Measurements from ENCODE around the gene UBC.

DNA sequence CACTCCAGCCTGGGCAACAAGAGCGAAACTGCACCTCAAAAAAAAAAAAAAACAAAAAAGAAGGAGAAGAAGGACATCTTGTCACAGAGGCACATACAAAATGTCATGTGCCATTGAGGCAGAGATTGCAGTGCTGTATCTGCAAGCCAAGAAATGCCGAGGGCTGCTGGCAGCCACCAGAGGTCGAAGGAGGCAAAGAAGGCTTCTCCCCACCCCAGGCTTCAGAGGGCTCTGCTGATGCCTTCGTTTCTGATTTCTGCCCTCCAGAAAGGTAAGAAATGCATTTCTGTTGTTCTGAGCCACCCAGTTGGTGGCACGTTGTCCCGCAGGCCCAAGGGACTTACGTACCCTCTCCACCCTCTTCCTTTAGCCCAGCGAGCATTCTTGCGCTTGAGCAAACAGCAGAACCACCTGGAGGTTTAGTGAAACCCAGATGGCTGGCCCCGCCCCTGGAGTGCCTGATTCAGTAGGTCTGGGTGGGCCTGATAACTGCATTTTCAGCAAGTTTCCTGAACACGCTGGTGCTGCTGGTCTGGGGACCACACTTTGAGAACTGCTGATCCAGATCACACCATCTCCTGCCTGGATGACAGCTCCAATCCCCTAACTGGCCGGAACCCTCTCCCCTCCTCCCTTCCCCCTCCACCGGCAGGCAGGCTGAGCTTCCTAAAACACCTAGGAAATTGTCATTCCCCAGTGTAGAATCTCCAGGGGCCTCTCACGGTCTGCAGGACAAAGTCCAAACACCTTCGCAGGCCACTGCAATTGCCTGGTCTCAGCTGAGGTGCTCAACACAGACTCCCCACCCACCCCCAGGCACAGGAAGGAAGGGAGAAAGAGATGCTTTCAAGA is 29.6 kb downstream of the UBC start:
- TF ChIP-seq ARNTL (CRISPR knock-in tag; IDR thresholded peaks at IDR 0.05; ENCODE audit: borderline replicate concordance, low read depth) (no peak), ZNF565 (CRISPR knock-in tag; conservative IDR thresholded peaks at IDR 0.05; ENCODE audit: low read depth) (no peak), TOX (CRISPR knock-in tag; IDR thresholded peaks at IDR 0.05; ENCODE audit: borderline replicate concordance) (no peak), OSR1 (CRISPR knock-in tag; IDR thresholded peaks at IDR 0.05) (no peak)
- TF ChIP-seq, protein P1, sequence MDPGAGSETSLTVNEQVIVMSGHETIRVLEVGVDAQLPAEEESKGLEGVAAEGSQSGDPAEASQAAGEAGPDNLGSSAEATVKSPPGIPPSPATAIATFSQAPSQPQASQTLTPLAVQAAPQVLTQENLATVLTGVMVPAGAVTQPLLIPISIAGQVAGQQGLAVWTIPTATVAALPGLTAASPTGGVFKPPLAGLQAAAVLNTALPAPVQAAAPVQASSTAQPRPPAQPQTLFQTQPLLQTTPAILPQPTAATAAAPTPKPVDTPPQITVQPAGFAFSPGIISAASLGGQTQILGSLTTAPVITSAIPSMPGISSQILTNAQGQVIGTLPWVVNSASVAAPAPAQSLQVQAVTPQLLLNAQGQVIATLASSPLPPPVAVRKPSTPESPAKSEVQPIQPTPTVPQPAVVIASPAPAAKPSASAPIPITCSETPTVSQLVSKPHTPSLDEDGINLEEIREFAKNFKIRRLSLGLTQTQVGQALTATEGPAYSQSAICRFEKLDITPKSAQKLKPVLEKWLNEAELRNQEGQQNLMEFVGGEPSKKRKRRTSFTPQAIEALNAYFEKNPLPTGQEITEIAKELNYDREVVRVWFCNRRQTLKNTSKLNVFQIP (CRISPR knock-in tag; IDR thresholded peaks at IDR 0.05; ENCODE audit: borderline replicate concordance, low read depth), result no peak
- TF ChIP-seq, protein P2, sequence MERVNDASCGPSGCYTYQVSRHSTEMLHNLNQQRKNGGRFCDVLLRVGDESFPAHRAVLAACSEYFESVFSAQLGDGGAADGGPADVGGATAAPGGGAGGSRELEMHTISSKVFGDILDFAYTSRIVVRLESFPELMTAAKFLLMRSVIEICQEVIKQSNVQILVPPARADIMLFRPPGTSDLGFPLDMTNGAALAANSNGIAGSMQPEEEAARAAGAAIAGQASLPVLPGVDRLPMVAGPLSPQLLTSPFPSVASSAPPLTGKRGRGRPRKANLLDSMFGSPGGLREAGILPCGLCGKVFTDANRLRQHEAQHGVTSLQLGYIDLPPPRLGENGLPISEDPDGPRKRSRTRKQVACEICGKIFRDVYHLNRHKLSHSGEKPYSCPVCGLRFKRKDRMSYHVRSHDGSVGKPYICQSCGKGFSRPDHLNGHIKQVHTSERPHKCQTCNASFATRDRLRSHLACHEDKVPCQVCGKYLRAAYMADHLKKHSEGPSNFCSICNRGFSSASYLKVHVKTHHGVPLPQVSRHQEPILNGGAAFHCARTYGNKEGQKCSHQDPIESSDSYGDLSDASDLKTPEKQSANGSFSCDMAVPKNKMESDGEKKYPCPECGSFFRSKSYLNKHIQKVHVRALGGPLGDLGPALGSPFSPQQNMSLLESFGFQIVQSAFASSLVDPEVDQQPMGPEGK (CRISPR knock-in tag; IDR thresholded peaks at IDR 0.05; ENCODE audit: borderline replicate concordance), result no peak
- TF ChIP-seq, protein P3, sequence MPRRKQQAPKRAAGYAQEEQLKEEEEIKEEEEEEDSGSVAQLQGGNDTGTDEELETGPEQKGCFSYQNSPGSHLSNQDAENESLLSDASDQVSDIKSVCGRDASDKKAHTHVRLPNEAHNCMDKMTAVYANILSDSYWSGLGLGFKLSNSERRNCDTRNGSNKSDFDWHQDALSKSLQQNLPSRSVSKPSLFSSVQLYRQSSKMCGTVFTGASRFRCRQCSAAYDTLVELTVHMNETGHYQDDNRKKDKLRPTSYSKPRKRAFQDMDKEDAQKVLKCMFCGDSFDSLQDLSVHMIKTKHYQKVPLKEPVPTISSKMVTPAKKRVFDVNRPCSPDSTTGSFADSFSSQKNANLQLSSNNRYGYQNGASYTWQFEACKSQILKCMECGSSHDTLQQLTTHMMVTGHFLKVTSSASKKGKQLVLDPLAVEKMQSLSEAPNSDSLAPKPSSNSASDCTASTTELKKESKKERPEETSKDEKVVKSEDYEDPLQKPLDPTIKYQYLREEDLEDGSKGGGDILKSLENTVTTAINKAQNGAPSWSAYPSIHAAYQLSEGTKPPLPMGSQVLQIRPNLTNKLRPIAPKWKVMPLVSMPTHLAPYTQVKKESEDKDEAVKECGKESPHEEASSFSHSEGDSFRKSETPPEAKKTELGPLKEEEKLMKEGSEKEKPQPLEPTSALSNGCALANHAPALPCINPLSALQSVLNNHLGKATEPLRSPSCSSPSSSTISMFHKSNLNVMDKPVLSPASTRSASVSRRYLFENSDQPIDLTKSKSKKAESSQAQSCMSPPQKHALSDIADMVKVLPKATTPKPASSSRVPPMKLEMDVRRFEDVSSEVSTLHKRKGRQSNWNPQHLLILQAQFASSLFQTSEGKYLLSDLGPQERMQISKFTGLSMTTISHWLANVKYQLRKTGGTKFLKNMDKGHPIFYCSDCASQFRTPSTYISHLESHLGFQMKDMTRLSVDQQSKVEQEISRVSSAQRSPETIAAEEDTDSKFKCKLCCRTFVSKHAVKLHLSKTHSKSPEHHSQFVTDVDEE (CRISPR knock-in tag; IDR thresholded peaks at IDR 0.05), result no peak
- TF ChIP-seq, protein P4, sequence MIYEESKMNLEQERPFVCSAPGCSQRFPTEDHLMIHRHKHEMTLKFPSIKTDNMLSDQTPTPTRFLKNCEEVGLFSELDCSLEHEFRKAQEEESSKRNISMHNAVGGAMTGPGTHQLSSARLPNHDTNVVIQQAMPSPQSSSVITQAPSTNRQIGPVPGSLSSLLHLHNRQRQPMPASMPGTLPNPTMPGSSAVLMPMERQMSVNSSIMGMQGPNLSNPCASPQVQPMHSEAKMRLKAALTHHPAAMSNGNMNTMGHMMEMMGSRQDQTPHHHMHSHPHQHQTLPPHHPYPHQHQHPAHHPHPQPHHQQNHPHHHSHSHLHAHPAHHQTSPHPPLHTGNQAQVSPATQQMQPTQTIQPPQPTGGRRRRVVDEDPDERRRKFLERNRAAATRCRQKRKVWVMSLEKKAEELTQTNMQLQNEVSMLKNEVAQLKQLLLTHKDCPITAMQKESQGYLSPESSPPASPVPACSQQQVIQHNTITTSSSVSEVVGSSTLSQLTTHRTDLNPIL (CRISPR knock-in tag; IDR thresholded peaks at IDR 0.05; ENCODE audit: low read depth), result no peak

All from SK-N-SH treated with all-trans-retinoic acid at 6 μM for 48 hours (cell line).